SKM-1 treated with dmso at 0.1 percent for 144 hours (cell line): Measurements from ENCODE around the gene ILDR2.

Experiments
- DNase-seq: peaks from one replicate; lab custom pipeline; 2025; ENCODE audit not compliant: unreplicated experiment; lab: John Stamatoyannopoulos, UW

ILDR2 gene

DNA sequence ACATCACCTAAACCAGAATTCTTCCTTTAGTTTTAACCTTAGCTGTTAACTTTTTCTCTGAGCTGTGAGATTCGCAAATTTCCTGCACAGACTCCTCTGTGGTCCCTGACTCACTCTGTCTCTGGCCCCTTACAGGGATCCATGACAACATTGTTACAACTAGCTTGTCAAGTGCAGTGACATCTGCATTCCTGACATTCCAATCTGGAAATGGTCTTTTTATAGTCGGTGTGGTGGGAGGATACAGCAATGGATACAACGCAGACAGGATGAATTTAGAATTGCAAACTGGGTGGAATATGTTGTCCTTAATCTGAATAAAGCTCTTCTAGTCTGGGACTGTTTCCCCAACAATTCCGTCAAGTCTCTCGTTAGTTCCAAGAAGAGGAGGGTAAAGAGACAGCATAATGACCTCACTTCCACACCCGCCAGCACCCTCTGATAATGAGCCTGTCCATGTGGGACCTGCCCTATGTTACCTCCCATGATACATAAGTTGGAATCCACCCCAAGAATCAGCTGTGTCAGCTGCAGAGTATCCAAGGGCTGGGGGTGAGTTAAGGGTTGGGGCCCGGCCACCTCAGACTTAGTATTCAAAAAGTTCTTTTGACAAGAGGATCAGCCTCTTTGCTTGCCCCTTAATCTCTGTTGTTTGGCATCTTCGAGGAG lies 49.4 kb downstream of the ILDR2 start:
- DNase-seq, result no peak

DNA sequence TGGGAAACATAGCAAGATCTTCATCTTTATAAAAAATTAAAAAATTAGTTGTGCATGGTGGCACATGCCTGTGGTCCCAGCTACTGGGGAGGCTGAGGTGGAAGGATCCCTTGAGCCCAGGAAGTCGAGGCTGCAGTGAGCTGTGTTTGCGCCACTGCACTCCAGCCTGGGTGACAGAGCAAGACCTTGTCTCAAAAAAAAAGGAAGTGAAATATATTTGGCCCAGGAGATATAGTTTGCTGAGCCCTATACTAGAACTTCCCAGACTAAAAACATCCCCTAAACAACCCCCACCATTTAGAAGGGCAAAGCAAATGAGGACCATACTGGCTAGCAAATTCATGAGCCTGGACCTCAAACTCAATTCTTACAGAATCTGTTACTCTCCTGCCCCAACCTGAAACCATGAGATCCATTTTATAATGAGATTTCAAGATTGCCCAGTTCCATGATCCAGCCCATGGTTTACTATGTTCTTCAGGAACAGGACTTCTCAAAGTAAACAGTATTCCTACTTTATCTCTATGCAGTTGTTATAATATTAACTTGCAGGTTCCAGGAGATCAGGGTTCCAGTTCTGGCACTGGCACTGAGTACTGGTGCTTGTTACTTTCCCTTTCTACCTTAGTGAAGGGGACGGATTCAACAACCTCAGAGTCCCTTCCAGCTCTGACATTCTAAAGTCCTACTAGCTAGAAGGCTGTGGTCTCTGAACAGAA lies 50.4 kb downstream of the ILDR2 start:
- peak; percentile 54 for DNase-seq

DNA sequence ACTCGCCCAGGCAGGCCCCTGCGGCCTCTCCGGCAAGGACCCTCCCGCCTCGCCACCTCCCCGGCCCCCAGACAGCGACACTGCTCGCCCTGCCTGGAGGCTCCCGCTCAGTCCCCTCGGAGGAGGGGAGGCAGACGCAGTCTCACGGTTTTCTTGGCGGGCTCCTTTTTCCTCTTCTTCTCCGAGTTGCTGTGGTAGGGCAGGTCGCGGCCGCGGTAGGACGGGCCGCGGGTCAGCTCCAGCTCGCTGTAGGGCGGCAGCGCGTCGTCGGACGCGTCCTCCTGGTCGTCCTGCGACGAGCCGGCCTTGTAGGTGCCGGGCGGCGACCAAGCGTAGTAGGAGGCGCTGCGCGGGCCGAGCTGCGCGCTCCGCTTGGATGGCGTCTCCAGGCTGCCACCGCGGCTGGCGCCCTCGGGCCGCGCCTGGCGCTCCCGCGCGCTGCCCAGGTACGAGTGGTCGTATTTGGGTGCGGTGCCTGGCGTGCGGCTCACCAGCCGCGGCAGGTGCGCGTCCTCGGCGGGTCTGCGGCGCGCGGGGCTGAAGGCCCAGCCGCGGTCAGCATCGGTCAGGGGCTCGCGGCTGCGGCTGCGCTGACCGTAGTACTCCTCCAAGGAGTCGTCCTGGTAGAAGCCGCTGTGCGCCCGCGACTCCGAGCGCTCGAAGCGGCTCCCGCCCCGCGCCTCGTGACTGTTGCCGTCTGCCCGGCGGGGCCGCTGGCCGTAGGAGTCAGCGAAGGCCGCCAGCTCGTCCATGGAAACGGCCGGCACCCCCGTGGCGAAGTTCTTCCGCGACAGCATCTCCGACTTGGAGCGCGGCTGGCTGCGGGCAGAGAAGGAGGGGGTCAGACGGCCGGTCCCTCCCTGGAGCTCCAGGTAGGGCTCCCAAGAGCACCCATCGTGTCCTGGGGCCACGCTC lies 54.5 kb downstream of the ILDR2 start:
- DNase-seq, result no peak

DNA sequence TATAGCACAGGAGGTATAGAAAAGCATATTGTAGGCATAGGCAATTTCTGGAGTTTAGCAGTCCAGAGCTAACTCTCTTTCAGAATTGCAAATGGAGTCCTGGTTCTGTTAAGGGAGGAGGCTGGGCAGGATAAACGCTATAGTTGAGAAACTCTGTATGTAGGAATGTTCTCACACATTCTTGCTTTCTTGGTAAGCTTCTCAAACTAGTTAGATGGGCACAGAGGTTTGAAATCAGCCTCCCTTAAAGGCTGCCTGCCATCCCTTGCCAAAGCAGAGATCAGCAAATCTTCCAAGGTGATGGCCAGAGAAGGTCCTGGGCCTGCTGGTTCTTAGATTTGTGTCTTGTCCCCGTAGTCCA lies 56.4 kb downstream of the ILDR2 start:
- no peak for DNase-seq

DNA sequence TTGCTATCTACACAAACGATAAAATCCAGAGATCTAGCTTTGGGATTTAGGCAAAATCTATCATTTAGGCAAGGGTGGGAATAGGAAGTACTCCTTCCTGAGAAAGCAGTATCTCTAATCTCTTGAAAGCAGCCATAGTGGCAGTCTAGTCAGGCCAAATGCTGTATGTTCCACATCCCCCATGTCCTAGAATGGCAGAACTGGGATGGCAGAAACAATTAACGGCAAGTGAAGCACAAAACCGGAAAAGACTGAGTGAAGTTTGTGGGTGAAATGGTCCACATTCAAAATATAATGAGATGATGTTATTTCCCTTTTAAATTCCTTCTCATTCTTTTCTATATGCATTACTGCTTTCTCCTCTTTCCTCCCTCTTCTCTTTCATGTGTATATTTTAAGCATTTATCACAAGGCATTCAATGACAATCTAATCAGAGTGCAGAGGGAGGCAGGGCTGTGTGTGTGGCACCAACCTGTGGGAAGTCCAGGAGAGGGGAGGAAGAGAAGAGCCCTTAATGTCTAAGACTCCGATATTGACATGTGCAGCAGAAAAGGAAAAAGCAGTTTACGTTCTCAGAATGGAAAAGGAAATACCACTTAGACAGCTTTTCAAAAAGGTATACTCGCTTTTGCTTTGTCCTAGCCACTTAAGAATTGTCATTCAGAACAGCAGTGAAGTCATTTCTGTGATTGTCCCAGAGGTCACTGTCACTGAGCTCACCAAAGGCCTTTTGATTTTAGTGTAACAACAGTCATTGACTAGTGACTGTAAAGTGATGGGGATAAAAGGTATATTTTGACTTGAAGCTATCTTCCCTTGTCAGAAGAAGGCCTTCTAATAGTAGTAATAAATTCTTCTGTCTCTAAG lies 57.0 kb downstream of the ILDR2 start:
- no peak for DNase-seq

DNA sequence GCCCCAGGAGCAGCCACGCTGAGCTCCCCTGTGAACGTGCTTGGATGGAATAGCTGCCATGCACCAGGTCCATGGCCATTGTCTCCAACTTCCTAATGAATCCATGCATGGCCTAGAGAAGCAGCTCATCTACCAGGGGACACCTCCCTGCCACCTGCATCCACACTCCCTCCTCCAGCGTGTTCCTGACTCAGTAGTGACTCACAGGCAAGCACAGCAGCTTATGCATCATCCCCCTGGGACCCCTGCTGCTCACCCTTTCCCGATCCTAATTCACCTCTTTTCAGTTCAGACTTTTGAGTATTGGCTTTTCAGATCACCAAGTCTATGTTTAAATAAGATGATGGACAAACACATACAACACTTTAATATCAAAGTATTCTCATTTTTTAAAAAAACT lies 59.4 kb downstream of the ILDR2 start:
- DNase-seq, result no peak

DNA sequence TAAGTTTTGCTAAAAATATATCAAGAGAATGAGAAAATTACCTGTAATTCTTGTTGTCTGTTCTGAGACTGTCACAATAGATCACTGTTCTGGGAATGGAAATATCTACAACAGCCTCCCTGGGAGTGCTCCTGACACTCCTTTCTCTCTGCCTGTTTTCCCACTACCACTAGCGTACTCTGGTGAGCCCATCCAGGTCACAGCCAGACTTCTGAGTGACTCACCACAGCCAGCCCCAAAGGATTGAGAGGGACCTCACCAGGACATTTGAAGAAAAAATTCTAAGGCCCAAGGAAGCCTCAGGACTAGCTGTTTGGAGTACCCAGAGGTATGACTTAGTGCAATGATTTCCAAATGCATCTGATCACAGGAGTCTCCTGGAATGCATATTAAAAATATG lies 60.3 kb downstream of the ILDR2 start:
- no peak for DNase-seq

DNA sequence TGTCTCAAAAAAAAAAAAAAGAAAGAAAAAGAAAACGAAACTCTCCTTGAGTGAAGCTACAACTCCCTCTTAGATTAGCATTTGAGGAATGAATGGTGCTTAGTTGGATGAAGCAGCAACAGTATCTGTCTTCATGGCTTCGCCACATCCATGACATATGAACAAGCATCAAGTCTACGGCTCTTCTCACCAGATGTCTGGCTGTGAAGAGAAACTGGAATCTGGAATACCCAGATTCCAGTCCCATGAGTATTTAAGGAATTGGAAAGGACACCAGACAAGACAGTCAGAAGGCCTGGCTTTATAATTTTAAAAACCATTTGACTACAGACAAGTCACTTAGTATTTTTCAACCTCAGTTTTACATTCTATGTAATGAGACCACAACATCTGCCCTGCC lies 61.2 kb downstream of the ILDR2 start:
- no peak for DNase-seq

DNA sequence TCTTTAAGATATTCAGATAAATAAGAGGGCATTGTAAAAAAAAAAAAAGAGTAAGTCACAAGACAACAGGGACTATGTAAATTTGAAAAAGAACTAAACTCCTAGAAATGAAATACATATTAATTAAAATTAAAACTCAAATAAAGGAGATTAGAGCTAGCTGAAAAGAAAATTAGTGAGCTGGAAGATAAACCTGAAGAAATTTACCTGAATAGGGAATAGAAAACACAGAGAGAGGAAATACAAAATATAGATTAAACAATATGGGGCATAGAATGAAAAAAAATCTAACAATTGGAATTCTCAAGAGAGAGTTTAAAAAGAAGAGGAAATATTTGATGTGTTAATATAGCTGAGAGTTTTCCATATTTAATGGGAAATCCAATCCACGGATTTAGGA lies 63.7 kb downstream of the ILDR2 start:
- no peak for DNase-seq

DNA sequence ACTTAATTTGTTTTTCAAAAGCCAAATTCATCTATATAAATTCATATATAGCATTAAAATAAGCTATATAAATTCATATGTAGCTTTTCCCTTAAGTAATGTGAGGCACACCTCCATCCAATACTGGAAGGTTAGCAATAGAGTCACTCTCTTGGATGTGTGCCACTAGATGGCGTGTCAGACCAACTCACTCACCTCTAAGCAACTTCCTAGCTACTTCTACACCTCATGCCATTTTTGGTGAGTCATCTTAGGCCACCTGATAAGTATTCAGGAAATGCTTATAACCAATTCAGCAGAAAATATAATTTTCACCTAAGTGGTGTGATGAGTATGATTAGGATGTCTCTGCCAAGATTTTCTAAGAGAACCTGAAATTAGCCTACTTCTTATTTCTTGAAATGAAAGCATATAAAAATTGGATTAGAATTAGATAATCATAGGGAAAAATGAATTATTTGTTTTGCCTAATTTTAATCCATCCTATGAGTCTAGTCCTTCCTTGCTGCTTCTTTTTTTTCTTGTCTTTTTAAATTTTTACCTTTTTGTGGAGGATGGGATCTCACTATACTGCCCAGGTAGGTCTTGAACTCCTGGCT lies 64.8 kb downstream of the ILDR2 start:
- DNase-seq, result peak; percentile 94

DNA sequence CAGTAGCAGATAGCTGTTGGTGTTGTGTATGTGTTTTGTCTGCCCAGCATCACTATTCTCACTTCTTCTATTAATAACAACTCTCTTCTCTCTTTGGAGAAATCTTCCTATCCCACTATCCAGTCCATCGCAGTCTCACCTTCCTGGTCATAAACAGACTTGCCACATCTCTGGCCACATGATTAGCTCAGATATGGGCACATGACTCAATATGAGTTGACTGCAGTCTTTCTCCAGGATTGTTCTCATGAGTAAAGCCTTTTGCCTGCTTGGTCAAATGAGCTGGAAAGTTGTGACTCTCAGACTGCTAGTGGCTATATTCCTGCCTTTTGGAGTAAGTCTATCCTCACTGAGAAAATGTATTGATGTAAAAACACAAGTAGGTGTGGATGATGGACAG lies 66.4 kb downstream of the ILDR2 start:
- DNase-seq, result no peak

DNA sequence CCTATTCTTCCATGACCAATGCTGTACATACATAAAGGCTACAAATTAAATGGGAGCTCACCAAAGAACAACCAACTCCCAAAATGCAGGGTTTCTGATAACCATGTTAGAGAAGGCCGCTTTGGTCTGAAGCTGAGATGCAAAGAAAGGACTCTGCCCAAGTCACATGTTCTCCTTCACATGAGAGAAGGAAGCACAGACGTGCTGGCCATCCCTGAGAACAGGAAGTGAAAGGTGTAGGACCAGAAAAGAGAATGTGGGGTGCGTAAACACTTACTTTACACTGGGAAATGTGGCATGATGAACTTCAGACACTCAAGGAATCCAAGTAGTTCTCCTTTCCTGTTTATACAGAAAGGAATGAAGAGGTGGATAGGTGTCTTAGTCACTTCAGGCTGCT lies 67.6 kb downstream of the ILDR2 start:
- DNase-seq, result peak; percentile 18

DNA sequence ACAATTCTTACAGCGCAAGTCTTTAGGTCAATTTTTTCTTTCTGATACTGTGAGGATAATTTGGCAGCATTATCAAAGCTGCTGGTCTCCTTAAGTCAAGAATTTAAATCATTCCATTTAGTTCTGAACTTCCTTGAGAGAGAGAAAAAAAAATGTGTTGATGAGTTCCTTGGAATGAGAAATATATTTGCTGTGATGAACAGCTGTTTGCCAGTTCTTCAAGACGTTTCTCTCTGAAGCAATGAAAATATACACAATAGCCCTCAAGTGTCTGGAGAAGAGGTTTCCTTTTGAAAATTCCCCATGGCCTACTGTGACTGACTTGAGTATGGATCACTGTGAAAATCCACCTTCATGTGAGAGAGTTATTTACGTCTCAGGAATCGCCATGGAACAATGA lies 68.3 kb downstream of the ILDR2 start:
- DNase-seq, result no peak

DNA sequence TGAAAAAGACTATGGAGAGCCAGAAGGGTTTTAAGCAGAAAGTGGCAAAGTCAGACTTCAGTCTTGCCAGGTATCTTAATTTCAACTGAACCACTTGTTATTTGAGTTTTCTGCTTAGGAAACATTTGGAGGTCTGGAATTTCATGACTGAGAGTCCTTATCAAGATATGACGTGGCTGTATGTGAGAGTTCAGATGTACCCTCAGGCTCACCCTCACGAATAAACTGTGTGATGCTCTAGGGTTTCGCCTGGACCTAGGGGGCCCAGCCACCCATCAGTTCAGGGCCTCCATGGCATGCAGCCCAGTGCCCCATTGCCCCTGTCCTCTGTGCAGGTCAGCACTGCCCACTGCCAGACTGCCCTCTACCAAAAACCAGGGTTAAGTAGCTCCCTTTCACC lies 68.7 kb downstream of the ILDR2 start:
- no peak for DNase-seq

DNA sequence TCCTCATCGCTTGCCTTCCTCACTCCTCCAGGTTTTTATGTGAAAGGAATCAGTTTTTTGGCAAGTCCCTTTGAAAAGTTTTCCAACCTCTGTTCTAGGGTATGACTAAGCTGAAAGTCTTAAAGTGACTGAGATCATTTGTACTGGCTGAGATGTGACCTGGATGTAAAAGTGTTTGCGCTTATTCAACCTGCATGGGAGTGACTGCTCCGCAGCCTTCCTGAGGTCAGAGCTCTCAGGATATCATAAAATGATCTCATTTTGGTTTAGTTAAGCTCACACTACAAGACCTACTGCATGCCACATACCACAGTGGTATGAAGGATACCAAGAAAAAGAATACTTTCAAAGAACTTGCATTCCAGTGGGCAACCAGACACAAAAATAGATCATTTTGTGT lies 69.4 kb downstream of the ILDR2 start:
- no peak for DNase-seq

DNA sequence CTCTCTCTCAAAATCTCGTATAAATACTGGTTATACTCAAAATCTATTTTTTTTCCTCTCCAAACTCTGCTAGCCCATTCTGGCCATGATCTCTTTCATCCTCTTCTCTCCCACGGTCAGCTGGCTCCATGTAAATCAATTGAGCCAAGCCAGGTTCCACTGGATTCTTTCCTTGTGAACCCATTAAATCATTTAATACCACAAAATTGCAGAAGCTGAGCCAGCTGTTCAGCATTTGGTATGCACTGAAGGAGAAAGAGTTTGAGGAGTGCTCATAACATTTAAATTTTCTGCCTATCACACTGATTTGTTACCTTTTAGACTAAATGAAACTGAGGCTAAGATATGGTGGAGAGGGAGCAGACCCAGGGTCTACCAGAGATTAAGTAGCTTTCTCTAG lies 70.2 kb downstream of the ILDR2 start:
- DNase-seq, result no peak

DNA sequence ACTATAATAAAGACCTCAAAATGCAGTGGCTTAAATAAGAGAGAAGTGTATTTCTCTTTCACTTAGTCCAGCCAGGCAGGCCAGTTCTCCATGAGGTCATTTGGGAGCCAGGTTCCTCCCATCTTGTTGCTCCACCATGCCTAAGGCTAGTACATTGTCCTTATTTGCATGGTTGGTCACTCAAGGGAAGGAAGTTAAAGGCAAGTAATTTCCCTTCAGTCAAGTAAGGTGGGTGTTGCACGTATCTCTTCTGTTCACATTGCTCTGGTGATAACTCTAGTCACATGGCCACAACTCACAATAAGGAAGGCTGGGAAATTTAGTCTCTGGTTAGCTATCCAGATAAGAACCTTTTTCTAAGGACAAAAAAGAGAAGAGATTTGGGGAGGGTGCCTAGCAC lies 72.1 kb downstream of the ILDR2 start:
- DNase-seq, result peak; percentile 64

DNA sequence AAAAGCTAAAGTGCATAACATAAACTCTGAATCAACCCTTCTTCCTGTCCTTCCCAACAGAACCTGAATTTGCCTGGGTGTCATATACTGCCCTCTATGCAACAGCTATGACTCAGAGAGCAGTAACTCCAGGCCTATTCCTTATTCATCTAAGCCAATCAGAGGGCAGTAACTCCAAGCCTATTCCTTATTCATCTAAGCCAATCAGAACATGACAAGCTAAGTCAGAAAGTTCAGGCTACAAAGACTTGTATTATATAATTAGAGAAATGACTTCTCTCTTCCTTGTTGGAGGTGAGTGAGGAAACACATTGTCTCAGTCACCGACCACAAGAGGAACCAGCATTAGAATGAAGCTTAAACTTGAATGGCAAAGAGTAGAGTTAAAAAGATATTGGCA lies 73.1 kb downstream of the ILDR2 start:
- peak; percentile 99 for DNase-seq

DNA sequence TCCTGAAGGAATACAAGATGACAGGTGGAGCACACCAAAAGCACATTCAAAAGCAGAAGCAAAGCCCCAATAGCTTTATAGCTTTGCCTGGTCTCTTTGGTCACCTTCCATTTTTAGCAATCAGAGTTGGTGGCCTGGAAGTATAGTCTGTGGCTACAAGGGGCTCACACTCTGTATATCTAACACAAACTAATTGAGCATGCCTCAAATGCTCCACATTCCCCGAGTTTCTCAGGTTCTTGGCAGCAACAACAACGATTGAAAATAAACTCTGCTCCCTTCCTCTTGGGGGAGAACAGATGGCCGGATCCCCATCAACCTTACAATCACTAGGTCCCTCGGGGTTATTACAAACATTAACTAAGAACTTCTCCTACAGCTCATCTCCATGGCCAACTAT lies 74.4 kb downstream of the ILDR2 start:
- DNase-seq, result no peak

DNA sequence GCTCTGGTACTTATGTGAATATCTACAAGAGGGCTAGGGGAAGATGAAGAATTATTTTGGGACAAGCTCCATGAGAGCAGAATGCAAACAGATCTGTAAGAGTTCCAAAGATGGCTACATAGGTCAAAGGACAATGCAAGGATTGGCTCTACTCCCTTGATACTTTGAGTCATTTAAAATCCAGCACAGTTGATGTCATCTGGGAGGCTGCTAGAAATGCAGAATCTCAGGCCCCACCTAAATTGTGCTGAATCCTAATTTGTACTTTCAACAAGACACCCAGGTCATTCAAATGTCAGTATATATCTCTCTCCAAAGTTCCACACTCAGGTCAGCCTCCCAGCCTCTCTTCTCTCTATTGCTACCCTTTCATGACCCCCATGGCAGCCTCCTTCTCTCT lies 75.6 kb downstream of the ILDR2 start:
- DNase-seq, result no peak

DNA sequence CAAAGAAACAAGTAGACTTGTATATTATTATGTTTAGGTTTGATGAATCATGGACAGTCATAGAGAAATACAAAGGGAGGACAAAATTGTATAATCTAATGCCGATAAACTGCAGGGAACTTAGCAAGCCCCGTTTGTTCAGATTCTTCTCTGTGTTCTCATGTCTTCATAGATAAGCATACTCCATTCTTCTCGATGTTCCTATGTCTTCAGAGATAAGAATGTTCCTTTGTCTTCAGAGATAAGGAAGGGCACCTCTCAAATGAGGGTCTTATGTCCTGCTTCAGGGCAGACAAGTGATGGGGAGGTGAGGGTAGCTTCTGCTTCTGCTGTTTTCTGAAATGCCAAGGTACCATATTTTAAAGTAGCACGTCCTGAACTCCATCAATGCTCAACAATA lies 79.6 kb downstream of the ILDR2 start:
- no peak for DNase-seq
